Karpas-422 (cell line): ENCODE data around the gene CFAP100. TPM values are rescaled to one million over a fixed set of nuclear protein-coding genes. Genes with fewer than 3 reads are reported as not detected.

ENCODE experiments used
- DNase-seq: peaks from one replicate; pipeline ENCODE4 v3.0.0-alpha.2; 2015
- H2AFZ ChIP-seq: fragments of 200-600 bp; sonication (generic); 2 replicates; pipeline ENCODE4 v1.6.1; 2014; ENCODE audit warnings: antibody characterized with exemption, low read length, mixed read lengths
- H3K27ac ChIP-seq: fragments of 200-600 bp; sonication (generic); 2 replicates; pipeline ENCODE4 v1.5.1; 2014; ENCODE audit warnings: mild to moderate bottlenecking, low read length, moderate library complexity
- H3K27me3 ChIP-seq: fragments of 200-600 bp; sonication (generic); 2 replicates; pipeline ENCODE4 v1.6.1; 2014; ENCODE audit warnings: low read length, mixed read lengths
- H3K36me3 ChIP-seq: fragments of 200-600 bp; sonication (generic); 2 replicates; pipeline ENCODE4 v1.6.1; 2014; ENCODE audit warnings: low read length, mixed read lengths; ENCODE audit not compliant: insufficient read depth
- H3K4me1 ChIP-seq: fragments of 200-600 bp; sonication (generic); 2 replicates; pipeline ENCODE4 v1.6.1; 2014; ENCODE audit warnings: mild to moderate bottlenecking, low read length, mixed read lengths
- H3K4me2 ChIP-seq: fragments of 200-600 bp; sonication (generic); 2 replicates; pipeline ENCODE4 v1.6.1; 2014; ENCODE audit warnings: low read length, low read depth, mild to moderate bottlenecking; ENCODE audit not compliant: poor library complexity, severe bottlenecking
- H3K4me3 ChIP-seq: fragments of 200-600 bp; sonication (generic); 2 replicates; pipeline ENCODE4 v1.5.1; 2014; ENCODE audit warnings: mild to moderate bottlenecking, antibody characterized with exemption, low read length, mixed read lengths
- H3K79me2 ChIP-seq: fragments of 200-600 bp; sonication (generic); 2 replicates; pipeline ENCODE4 v1.6.1; 2014; ENCODE audit warnings: mild to moderate bottlenecking, low read length, mixed read lengths
- H3K9ac ChIP-seq: fragments of 200-600 bp; sonication (generic); 2 replicates; pipeline ENCODE4 v1.6.0; 2014; ENCODE audit warnings: low read length
- H3K9me2 ChIP-seq: fragments of 200-600 bp; sonication (generic), shearing (Covaris generic); replicated peaks from 2 replicates; pipeline ENCODE4 v1.6.0; 2014; ENCODE audit warnings: mild to moderate bottlenecking, low read length, moderate library complexity; ENCODE audit not compliant: insufficient read depth
- H3K9me3 ChIP-seq: fragments of 300-700, 200-600 bp; sonication (generic); 2 replicates; pipeline ENCODE4 v1.6.1; 2014; ENCODE audit warnings: low read length, mixed read lengths
- H4K20me1 ChIP-seq: fragments of 200-600 bp; sonication (generic); 2 replicates; pipeline ENCODE4 v1.6.1; 2014; ENCODE audit warnings: mild to moderate bottlenecking, antibody characterized with exemption, low read length, low read depth; ENCODE audit not compliant: insufficient read depth
- total RNA-seq: library from RNA; depleted of rRNA; stranded (reverse); fragments of >200 nt; shearing (Covaris generic); gene quantifications from 2 replicates; pipeline ENCODE4 v1.2.3, GENCODE V29; 2014; ENCODE audit warnings: low replicate concordance

The CFAP100 gene
- total RNA-seq, 1 experiment from 2014 or later, result not detected

GRCh38 chr3:126434264-126434590 is 39.5 kb downstream of the CFAP100 start:
- Histone ChIP-seq H3K9me2 (no peaks in the 10 kb centered on the region), H3K4me3 (no peak overlapping the region), H3K9ac (no peak overlapping the region), H3K4me1 (no peaks in the 10 kb centered on the region), H3K27ac (no peak overlapping the region), H4K20me1 (no peaks in the 10 kb centered on the region), H3K27me3 (no peaks in the 10 kb centered on the region), H2AFZ (no peak overlapping the region), H3K79me2 (no peaks in the 10 kb centered on the region), H3K36me3 (no peaks in the 10 kb centered on the region), H3K9me3 (no peaks in the 10 kb centered on the region), H3K4me2 (no peak overlapping the region)
- no peak for DNase-seq

DNA sequence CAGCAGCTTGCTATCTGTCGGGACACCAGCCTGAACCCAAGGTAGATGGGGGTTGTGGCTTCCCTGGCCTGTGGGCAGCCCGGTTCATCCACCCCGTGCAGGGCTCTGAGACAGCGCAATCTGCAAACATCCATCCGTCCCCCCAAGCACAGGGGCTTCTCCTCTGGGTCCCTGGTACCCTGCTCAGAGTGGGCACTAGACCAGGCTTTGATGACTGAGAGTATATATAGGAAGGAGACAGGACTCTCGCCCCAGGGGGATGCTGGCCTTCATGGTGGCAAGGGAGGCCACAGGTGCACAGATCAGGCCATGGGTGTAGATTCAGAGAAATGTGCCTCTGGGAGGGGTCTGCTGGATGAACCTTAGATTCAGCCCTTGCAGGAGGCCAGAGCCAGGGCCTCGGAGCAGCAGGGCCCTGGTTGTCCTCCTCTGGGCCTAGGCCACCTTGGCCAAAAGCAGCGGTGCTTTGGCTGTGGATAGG is 40.3 kb downstream of the CFAP100 start:
- no peaks in the 10 kb centered on the region for H3K9me2 ChIP-seq
- no peak overlapping the region for H3K27ac ChIP-seq
- no peaks in the 10 kb centered on the region for H3K79me2 ChIP-seq
- no peak for DNase-seq
- no peak overlapping the region for H3K9ac ChIP-seq
- no peaks in the 10 kb centered on the region for H4K20me1 ChIP-seq
- H3K27me3 ChIP-seq, result no peaks in the 10 kb centered on the region
- no peaks in the 10 kb centered on the region for H3K9me3 ChIP-seq
- no peak overlapping the region for H3K4me3 ChIP-seq
- H3K4me2 ChIP-seq, result no peak overlapping the region
- H3K36me3 ChIP-seq, result no peaks in the 10 kb centered on the region
- no peak overlapping the region for H2AFZ ChIP-seq
- no peaks in the 10 kb centered on the region for H3K4me1 ChIP-seq

- no peaks in the 10 kb centered on the region for H3K4me1 ChIP-seq
- no peaks in the 10 kb centered on the region for H3K79me2 ChIP-seq
- no peaks in the 10 kb centered on the region for H3K27me3 ChIP-seq
- no peak overlapping the region for H3K9ac ChIP-seq
- no peak overlapping the region for H3K4me3 ChIP-seq
- no peaks in the 10 kb centered on the region for H3K9me3 ChIP-seq
- no peaks in the 10 kb centered on the region for H3K36me3 ChIP-seq
- H3K4me2 ChIP-seq, result no peak overlapping the region
- DNase-seq, result no peak
- no peaks in the 10 kb centered on the region for H3K9me2 ChIP-seq
- H3K27ac ChIP-seq, result no peak overlapping the region
- H2AFZ ChIP-seq, result no peak overlapping the region
- no peaks in the 10 kb centered on the region for H4K20me1 ChIP-seq
Measured at GRCh38 chr3:126435456-126436315, 41.0 kb downstream of the CFAP100 start.

GRCh38 chr3:126436826-126437717 is 42.4 kb downstream of the CFAP100 start:
- H4K20me1 ChIP-seq, result no peaks in the 10 kb centered on the region
- H3K9me2 ChIP-seq, result no peaks in the 10 kb centered on the region
- H3K9me3 ChIP-seq, result no peaks in the 10 kb centered on the region
- H3K4me2 ChIP-seq, result no peak overlapping the region
- H2AFZ ChIP-seq, result no peak overlapping the region
- no peak for DNase-seq
- H3K27me3 ChIP-seq, result no peaks in the 10 kb centered on the region
- H3K4me1 ChIP-seq, result no peaks in the 10 kb centered on the region
- H3K9ac ChIP-seq, result no peak overlapping the region
- H3K79me2 ChIP-seq, result no peaks in the 10 kb centered on the region
- no peak overlapping the region for H3K27ac ChIP-seq
- H3K4me3 ChIP-seq, result no peak overlapping the region
- no peaks in the 10 kb centered on the region for H3K36me3 ChIP-seq

DNA sequence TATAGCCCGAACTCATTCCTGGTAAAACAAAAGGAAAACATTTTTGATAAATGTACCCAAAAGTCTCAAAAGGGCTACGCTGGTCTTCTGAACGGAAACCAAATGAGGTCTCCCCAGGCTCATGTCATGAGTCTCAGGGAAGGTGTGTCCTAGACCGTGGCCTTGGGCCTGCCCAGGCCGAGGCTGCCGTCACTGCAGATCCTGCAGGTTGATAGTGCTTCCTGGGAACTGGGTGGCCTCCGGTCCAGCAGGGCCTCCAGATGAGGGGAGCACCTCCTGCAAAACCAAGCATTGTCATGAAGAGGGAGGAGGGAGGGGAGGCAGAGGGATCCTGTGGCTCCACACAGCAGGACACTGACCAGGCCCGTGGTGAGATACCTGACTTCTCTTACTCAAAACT is 43.5 kb downstream of the CFAP100 start:
- Histone ChIP-seq H3K4me2 (no peak overlapping the region), H3K4me1 (no peaks in the 10 kb centered on the region), H3K9ac (no peak overlapping the region), H4K20me1 (no peaks in the 10 kb centered on the region), H3K27me3 (no peaks in the 10 kb centered on the region), H3K79me2 (no peaks in the 10 kb centered on the region), H3K9me3 (no peaks in the 10 kb centered on the region), H3K9me2 (no peaks in the 10 kb centered on the region), H3K27ac (no peak overlapping the region), H3K36me3 (no peaks in the 10 kb centered on the region), H2AFZ (no peak overlapping the region), H3K4me3 (no peak overlapping the region)
- no peak for DNase-seq

GRCh38 chr3:126438746-126439145 is 44.0 kb downstream of the CFAP100 start:
- Histone ChIP-seq H3K27ac (no peak overlapping the region), H3K9me2 (no peaks in the 10 kb centered on the region), H3K4me1 (no peaks in the 10 kb centered on the region), H3K9ac (no peak overlapping the region), H3K27me3 (no peaks in the 10 kb centered on the region), H2AFZ (no peak overlapping the region), H4K20me1 (no peaks in the 10 kb centered on the region), H3K36me3 (no peaks in the 10 kb centered on the region), H3K79me2 (no peaks in the 10 kb centered on the region), H3K4me2 (no peak overlapping the region), H3K9me3 (no peaks in the 10 kb centered on the region), H3K4me3 (no peak overlapping the region)
- DNase-seq, result no peak

DNA sequence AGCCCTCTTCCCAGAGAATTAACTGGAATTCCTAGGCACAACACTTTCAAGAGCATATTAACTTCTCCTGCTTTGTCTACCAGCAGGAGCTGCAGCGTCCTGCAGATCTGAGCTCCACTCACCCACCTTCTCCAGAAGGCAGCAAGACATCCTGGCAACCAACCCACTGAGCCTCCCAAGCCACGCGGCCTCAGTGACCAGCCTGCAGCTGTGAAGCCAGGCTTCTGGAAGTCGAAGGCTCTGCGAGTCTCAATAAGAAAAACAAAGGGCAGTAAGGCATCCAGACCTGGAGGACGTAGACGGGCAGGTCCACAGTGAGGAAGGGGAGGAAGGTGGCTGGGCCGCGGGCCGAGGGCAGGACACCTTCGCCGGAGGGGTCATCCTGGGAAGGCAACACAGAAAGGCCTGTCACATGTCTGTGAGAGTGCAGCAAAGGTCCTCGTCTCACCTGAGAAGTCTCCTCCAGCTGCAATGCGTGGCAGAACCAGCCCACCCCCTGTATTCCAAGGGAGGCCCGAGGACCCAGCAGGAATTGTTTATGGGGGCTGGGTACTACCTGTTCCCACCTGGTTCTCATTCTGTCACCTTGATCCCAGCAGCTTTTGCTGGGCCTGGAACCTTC is 44.7 kb downstream of the CFAP100 start:
- Histone ChIP-seq H3K9me3 (no peaks in the 10 kb centered on the region), H3K9me2 (no peaks in the 10 kb centered on the region), H3K79me2 (no peaks in the 10 kb centered on the region), H2AFZ (no peak overlapping the region), H3K9ac (no peak overlapping the region), H3K4me1 (no peaks in the 10 kb centered on the region), H3K4me2 (no peak overlapping the region), H3K36me3 (no peaks in the 10 kb centered on the region; the same call in 1 of the 2 replicates), H3K27me3 (no peaks in the 10 kb centered on the region), H3K4me3 (no peak overlapping the region), H3K27ac (no peak overlapping the region), H4K20me1 (no peaks in the 10 kb centered on the region)
- DNase-seq, result no peak
